ENCODE data around the gene APBA2.

APBA2 gene

DNA sequence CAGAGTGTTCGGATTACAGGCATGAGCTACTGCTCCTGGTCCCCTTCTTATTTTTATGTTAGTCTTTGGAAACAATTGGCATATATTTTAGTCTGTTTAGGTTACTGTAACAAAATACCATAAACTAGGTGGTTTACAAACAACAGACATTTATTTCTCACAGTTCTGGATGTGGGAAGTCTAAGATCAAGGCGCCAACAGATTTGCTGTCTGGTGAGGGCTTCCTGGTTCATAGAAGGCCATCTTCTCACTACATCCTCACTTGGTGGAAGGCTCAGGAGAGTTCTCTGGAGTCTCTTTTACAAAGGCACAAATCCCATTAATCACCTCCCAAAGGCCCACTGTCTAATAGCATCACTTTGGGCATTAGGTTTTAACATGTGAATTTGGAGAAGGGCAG is 101.0 kb downstream of the APBA2 start:
- DNase-seq: no peak

GRCh38 chr15:28987337-28987736 is 101.6 kb downstream of the APBA2 start:
- DNase-seq: no peak

- peak; percentile 40 for DNase-seq
Measured at GRCh38 chr15:28989239-28989830, 103.6 kb downstream of the APBA2 start.

- no peak for DNase-seq
Measured at GRCh38 chr15:28989896-28990295, 104.1 kb downstream of the APBA2 start.

- no peak for DNase-seq
Measured at GRCh38 chr15:28990390-28990789, 104.6 kb downstream of the APBA2 start.

- DNase-seq: no peak
Measured at GRCh38 chr15:28991236-28992171, 105.7 kb downstream of the APBA2 start.

GRCh38 chr15:28992336-28992864 is 106.6 kb downstream of the APBA2 start:
- no peak for DNase-seq

GRCh38 chr15:28993051-28993719 is 107.4 kb downstream of the APBA2 start:
- no peak for DNase-seq

- no peak for DNase-seq
Measured at GRCh38 chr15:28993720-28994053, 107.9 kb downstream of the APBA2 start.

GRCh38 chr15:28994142-28994830 is 108.5 kb downstream of the APBA2 start:
- no peak for DNase-seq

GRCh38 chr15:28994831-28995596 is 109.2 kb downstream of the APBA2 start:
- DNase-seq: no peak

DNA sequence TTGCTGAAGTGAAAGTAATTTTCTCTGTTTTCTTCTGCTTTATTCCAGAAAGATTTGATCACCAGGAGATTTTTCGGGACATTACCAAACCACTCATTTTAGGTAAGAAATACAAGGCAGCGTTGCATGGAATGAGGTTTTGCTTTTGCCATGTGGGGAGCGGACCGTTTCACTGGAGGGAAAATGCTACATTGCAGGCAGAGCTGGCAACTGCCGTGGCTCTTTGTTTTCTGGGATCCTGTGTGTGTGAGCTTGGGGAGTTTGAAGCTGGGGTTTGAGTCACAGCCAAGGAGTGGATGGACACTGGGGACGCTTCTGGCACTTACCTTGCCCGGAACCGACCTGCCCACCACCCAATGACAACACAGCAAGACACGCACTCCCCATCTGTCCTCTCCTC is 109.9 kb downstream of the APBA2 start:
- no peak for DNase-seq

- DNase-seq: no peak
Measured at GRCh38 chr15:28996289-28996688, 110.5 kb downstream of the APBA2 start.

DNA sequence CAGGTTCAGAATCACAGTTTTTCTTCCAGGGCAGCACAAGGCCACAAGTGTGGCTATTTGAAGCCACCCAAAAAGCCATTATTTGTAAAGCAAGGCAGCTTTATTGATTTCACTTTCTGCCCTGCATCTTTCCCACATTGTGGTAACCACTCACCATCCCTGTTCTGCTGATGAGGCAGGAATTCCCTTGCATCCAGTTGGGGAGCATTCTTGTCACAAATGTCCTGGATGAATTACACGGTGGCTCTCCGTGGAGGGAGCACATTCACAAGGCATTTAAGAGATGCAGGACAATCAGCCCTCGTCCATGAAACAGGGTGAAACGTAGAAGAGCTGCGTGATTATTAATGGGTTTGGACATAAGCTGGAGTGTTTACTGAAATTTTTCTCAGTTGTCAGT is 111.2 kb downstream of the APBA2 start:
- DNase-seq: peak; percentile 11

GRCh38 chr15:28997791-28998190 is 112.0 kb downstream of the APBA2 start:
- no peak for DNase-seq

GRCh38 chr15:28998511-28998910 is 112.7 kb downstream of the APBA2 start:
- DNase-seq: no peak

GRCh38 chr15:29003191-29003839 is 117.5 kb downstream of the APBA2 start:
- no peak for DNase-seq

DNA sequence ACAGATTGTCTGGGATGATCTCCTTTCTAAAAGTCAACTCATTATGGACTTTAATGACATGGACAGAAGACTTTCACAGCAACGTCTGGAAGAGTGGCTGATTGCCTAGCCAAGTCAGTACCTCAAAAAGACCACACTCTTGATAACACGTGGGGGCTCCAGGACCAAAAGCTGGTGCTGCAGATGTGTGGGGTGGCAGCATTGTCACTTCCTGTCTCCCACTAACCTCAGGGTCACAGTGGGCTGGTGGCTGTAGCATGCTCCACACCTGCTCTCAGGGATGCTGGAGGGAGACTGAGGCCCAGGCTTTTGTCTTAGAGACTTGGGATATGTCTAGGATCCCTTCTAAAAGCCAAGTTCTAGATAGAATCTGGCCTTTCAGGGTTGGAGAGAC is 118.1 kb downstream of the APBA2 start:
- no peak for DNase-seq

- no peak for DNase-seq
Measured at GRCh38 chr15:29005931-29006330, 120.2 kb downstream of the APBA2 start.

DNA sequence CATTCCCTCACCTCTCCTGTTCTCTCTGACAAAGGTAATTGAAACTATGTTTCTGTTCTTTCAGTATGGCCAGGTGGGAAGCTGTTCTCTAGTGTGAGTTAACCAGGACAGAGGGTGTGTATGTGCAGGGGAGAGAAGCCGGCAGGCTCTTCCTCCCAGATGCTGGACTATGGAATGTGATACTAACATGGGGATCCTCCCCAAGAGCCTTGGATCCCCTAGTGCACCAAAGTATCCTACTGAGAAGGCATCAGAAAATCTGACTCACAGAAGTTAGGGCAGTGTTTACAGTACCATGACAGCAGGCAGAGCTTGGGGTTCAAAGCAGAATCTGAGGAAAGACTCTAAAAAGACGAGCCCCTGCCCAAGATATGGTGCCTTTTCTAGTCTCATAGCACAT is 123.1 kb downstream of the APBA2 start:
- no peak for DNase-seq

DNA sequence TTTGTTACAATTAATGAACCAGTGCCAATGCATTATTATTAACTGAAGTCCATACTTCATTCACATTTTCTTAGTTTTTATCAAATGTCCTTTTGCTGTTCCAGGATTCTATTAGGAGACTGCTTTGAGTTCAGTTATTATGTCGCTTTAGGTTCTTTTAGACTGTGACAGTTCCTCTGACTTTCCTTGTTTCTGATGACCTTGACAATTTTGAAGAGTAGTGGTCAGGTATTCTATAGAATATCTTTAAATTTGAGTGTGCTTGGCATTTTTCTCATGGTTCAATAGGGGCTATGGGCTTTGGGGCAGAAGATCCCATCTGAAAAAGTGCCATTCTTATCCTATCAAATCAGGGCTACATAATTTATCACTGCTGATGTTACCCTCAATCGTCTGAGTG is 126.3 kb downstream of the APBA2 start:
- DNase-seq: no peak

DNA sequence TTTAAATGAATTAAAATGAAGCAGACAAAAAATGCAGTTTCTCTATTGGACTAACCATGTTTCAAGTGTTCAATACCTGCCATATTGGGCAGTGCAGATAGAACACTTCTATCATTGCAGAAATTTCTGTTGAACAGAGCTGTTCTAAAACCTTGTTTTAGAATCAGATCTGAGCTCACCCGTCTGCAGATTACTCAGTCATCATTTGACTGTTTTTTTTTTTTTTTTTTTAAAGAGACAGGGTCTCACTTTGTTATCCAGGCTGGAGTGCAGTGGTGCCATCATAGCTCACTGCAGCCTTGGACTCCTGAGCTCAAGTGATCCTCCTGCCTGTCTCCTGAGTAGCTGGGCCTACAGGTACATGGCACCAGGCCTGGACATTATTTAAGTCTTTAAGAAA is 128.7 kb downstream of the APBA2 start:
- DNase-seq: no peak
